Sigmoid colon (tissue), 7 donors: ENCODE results near the gene AKAP9. TPM values are rescaled to one million over a fixed set of nuclear protein-coding genes. Genes with fewer than 3 reads are reported as not detected.

ENCODE experiments used
- DNase-seq: peaks from one replicate; pipeline ENCODE4 v3.0.0-alpha.2; 2019
- H3K27ac ChIP-seq, 4 donors: fragments of 200-600 bp; sonication (generic); one replicate each; pipeline ENCODE4 v1.5.1; 2016 to 2019; ENCODE audit warnings: mild to moderate bottlenecking in 1 of 4
- H3K27me3 ChIP-seq, 3 donors: fragments of 200-600 bp; sonication (generic); one replicate each; pipeline ENCODE4 v1.5.1; 2019; ENCODE audit warnings: mild to moderate bottlenecking in 1 of 3
- H3K36me3 ChIP-seq, 4 donors: fragments of 200-600 bp; sonication (generic); one replicate each; pipeline ENCODE4 v1.5.1; 2016 to 2019
- H3K4me1 ChIP-seq, 4 donors: fragments of 200-600 bp; sonication (generic); one replicate each; pipeline ENCODE4 v1.5.1; 2017 to 2019
- H3K4me3 ChIP-seq, 4 donors: fragments of 200-600 bp; sonication (generic); one replicate each; pipeline ENCODE4 v1.5.1; 2017 to 2019; ENCODE audit warnings: mild to moderate bottlenecking in 2 of 4, moderate library complexity in 1 of 4
- H3K9me3 ChIP-seq, 4 donors: fragments of 200-600 bp in 3 of 4; sonication (generic) in 3 of 4; one replicate each; pipeline versions ENCODE4 v1.5.1 to v1.6.1; 2013 to 2019
- CTCF ChIP-seq, 4 experiments: fragments of 450-650 bp in 3 of 4; fragments of 200-600 bp in 1 of 4; IDR thresholded peaks; one replicate each; pipeline ENCODE4 v1.5.1; 2016 to 2019; ENCODE audit warnings: antibody characterized with exemption in 4 of 4, mild to moderate bottlenecking in 3 of 4, moderate library complexity in 2 of 4
- EP300 ChIP-seq, 4 donors: sonication (generic); formaldehyde crosslinking; IDR thresholded peaks; one replicate each; pipeline ENCODE4 v1.6.1; 2017; ENCODE audit warnings: antibody characterized with exemption in 4 of 4
- POLR2A ChIP-seq, 2 donors: fragments of 450-650 bp; IDR thresholded peaks; one replicate each; pipeline ENCODE4 v1.6.1; 2016; ENCODE audit warnings: antibody characterized with exemption in 2 of 2, mild to moderate bottlenecking in 2 of 2, moderate library complexity in 2 of 2
- POLR2AphosphoS5 ChIP-seq, 4 donors: sonication (generic); formaldehyde crosslinking; IDR thresholded peaks; one replicate each; pipeline ENCODE4 v1.6.1; 2017; ENCODE audit warnings: antibody characterized with exemption in 4 of 4
- WGBS, 2 donors: extraction: QIAGEN DNeasy Blood & Tissue Kit; methylation state at CpG; one replicate each; pipeline ENCODE4 v1.1.7; 2013; 5-methylcytosine and 5-hydroxymethylcytosine counted together
- intact Hi-C: fragments of 100-400 bp; cut with DNase I; formaldehyde crosslinking; loops from one replicate; pipeline ENCODE4 v1.15.1; 2023
- polyA plus RNA-seq, 3 donors: library from polyadenylated mRNA; stranded (reverse); fragments of 200-250 nt; gene quantifications; one replicate each; pipeline ENCODE4 v1.2.3, GENCODE V29; 2013
- total RNA-seq, 4 donors: library from RNA; depleted of rRNA; stranded (reverse); fragments of >200 nt; gene quantifications; one replicate each; pipeline ENCODE4 v1.1.0, GENCODE V29; 2016
- donor health status: healthy with polysubstance abuse.
- donor health status: Bipolar disorder and iron deficiency.
- donor health status: healthy.

AKAP9 gene
- total and polyA plus RNA-seq, 7 donors: 34.0 to 90.9 (median 59.9) TPM

DNA sequence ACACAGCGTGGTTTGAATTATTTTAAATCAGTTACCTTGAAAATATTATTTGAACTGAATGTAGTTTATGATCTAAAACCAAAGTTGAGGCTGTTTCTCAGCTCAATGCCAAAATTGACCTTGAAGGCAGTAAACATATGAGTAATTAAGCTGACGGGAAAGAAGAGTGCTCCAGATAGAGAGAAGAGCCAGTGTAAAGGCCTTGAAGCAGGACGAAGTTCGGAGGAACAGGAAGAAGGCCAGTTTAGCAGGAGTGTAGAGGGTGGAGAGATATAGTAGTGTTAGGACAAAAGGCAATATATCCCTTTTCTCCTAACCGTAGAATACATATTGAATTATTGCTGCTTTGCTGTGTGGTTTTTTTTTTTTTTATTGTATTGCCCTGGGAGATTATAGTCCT is 130.4 kb downstream of the AKAP9 start:
- TF ChIP-seq CTCF (IDR thresholded peaks at IDR 0.05): no peak
- no peak for TF ChIP-seq POLR2A (IDR thresholded peaks at IDR 0.05)
- TF ChIP-seq POLR2AphosphoS5 (IDR thresholded peaks at IDR 0.05): no peak
- TF ChIP-seq EP300 (IDR thresholded peaks at IDR 0.05): no peak
- WGBS, 2 donors: 24 to 67% methylated on average over 5 of the region's 5 CpGs
- DNase-seq: no peak
- Histone ChIP-seq H3K27ac (no peak overlapping the region), H3K36me3 (peaks cover 10 to 82% (median 13%) of the 10 kb centered on the region in 4 donors), H3K4me1 (no peaks in the 10 kb centered on the region), H3K4me3 (no peak overlapping the region), H3K9me3 (no peaks in the 10 kb centered on the region), H3K27me3 (no peaks in the 10 kb centered on the region)
- intact Hi-C loops: no loop called here

GRCh38 chr7:92072121-92072520 is 131.5 kb downstream of the AKAP9 start:
- Histone ChIP-seq H3K27ac (no peak overlapping the region), H3K36me3 (peaks cover 7 to 82% (median 10%) of the 10 kb centered on the region in 4 donors), H3K9me3 (no peaks in the 10 kb centered on the region), H3K4me3 (no peak overlapping the region), H3K4me1 (no peaks in the 10 kb centered on the region), H3K27me3 (no peaks in the 10 kb centered on the region)
- intact Hi-C loops: no loop called here
- WGBS, 2 donors: 28 to 77% methylated on average over 1 of the region's 1 CpG
- TF ChIP-seq POLR2A (IDR thresholded peaks at IDR 0.05): no peak
- TF ChIP-seq POLR2AphosphoS5 (IDR thresholded peaks at IDR 0.05): no peak
- TF ChIP-seq CTCF (IDR thresholded peaks at IDR 0.05): no peak
- no peak for TF ChIP-seq EP300 (IDR thresholded peaks at IDR 0.05)
- no peak for DNase-seq

DNA sequence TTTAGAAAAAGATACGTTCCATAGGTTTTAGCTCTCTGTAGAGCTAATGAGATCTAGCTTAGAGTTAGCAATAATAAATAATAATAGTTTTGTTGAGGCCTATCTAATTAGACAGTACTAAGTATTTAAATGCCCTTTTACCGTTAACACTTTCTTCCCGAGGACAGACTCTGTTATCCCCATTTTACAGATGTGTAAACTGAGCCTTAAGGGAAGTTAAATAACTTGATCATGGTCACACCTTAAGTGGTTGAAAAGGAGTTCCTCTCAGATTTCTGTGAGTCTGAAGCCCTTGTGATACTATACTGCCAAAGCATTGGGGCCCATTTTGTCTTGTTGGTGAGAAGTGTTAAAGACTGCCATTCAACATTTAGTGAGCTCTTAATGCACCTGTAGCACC is 132.0 kb downstream of the AKAP9 start:
- WGBS, 2 donors: 96 to 98% methylated on average over 3 of the region's 3 CpGs
- TF ChIP-seq CTCF (IDR thresholded peaks at IDR 0.05) (no peak), POLR2A (IDR thresholded peaks at IDR 0.05) (no peak)
- no peaks in the 10 kb centered on the region for H3K4me1 ChIP-seq
- no peak for DNase-seq
- no peak overlapping the region for H3K27ac ChIP-seq
- no peaks in the 10 kb centered on the region for H3K9me3 ChIP-seq
- peaks cover 4 to 82% (median 9%) of the 10 kb centered on the region in 4 donors for H3K36me3 ChIP-seq
- no peaks in the 10 kb centered on the region for H3K27me3 ChIP-seq
- intact Hi-C loops: no loop called here
- H3K4me3 ChIP-seq: no peak overlapping the region

DNA sequence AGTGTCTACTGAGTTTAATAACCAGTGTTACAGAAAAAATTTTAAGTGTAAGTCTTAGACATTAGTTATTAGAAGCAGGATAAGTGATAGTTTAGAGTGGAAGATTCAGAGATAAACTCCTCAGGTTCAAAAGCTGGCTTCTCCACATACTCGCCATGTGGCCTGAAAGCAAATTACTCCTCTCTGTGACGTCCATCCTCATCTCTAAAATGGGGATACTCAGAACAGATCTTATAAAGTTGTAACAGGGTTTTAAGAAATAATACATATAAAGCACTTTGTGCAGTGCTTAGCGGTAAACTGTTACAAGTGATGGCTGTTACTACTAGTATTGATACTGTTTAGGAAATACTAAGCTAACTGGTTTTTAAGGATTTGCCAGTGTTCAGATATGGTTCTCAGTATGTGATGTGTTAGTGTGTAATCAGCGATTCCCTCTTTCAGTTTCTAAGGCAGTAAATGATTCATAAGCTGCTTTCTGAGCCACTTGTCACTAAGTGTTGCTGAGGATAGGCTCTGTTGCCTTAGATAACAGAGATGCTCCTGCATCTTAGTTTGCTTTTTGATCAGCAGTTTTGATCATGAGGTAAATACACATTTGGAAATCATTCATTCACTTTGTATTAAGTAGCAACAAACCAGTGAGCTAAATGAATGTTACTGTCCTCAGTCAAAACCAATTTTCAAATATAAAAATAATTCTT is 134.9 kb downstream of the AKAP9 start:
- intact Hi-C loops: loop anchor here (5.0 kb wide), 1 partner anchor 33 kb away; no protein-coding TSS in a partner anchor
- TF ChIP-seq EP300 (IDR thresholded peaks at IDR 0.05): no peak
- TF ChIP-seq POLR2AphosphoS5 (IDR thresholded peaks at IDR 0.05): no peak
- TF ChIP-seq CTCF (IDR thresholded peaks at IDR 0.05): no peak
- TF ChIP-seq POLR2A (IDR thresholded peaks at IDR 0.05): no peak
- 88 to 89% methylated on average over 4 of the region's 4 CpGs for WGBS, 2 donors

More for the DNA sequence above, 134.9 kb downstream of the AKAP9 start:
- no peak overlapping the region for H3K27ac ChIP-seq
- H3K36me3 ChIP-seq: peaks cover 4 to 88% (median 14%) of the 10 kb centered on the region in 4 donors
- DNase-seq: no peak
- H3K4me3 ChIP-seq: no peak overlapping the region
- H3K27me3 ChIP-seq: no peaks in the 10 kb centered on the region
- H3K4me1 ChIP-seq: no peaks in the 10 kb centered on the region
- H3K9me3 ChIP-seq: no peaks in the 10 kb centered on the region
